Activated T-cell treated with anti-CD3 and anti-CD28 coated beads, Interleukin-2, amount 50 U/mL, for 24 hours (primary cell): ENCODE results near the gene ZNF366.

Experiments
- DNase-seq: peaks from one replicate; pipeline ENCODE4 v3.0.0-alpha.2; 2020
- H3K27ac Mint-ChIP-seq: 2 replicates; pipeline ENCODE4 v1.8.0; 2020; ENCODE audit warnings: mild to moderate bottlenecking, mixed read lengths
- H3K27me3 Mint-ChIP-seq: 2 replicates; pipeline ENCODE4 v1.8.0; 2020; ENCODE audit warnings: mixed read lengths
- H3K36me3 Mint-ChIP-seq: 2 replicates; pipeline ENCODE4 v1.8.0; 2020; ENCODE audit warnings: low read depth, mixed read lengths
- H3K4me1 Mint-ChIP-seq: 2 replicates; pipeline ENCODE4 v1.8.0; 2020; ENCODE audit warnings: low read depth, mixed read lengths
- H3K4me3 Mint-ChIP-seq: 2 replicates; pipeline ENCODE4 v1.8.0; 2020; ENCODE audit warnings: mild to moderate bottlenecking, moderate library complexity, mixed read lengths
- H3K9me3 Mint-ChIP-seq: 2 replicates; pipeline ENCODE4 v1.8.0; 2020; ENCODE audit warnings: mixed read lengths

ZNF366 gene

GRCh38 chr5:72537166-72537565, 30.0 kb upstream of the ZNF366 start:
- Mint-ChIP-seq H3K27me3 (peaks cover 19% of the 10 kb centered on the region), H3K4me3 (no peak overlapping the region), H3K27ac (no peak overlapping the region), H3K36me3 (no peaks in the 10 kb centered on the region), H3K4me1 (no peaks in the 10 kb centered on the region), H3K9me3 (peaks cover 9% of the 10 kb centered on the region)
- no peak for DNase-seq

- peaks cover 35% of the 10 kb centered on the region for H3K27me3 Mint-ChIP-seq
- H3K4me1 Mint-ChIP-seq, result no peaks in the 10 kb centered on the region
- no peak for DNase-seq
- H3K4me3 Mint-ChIP-seq, result no peak overlapping the region
- peaks cover 9% of the 10 kb centered on the region for H3K9me3 Mint-ChIP-seq
- H3K36me3 Mint-ChIP-seq, result no peaks in the 10 kb centered on the region
- no peak overlapping the region for H3K27ac Mint-ChIP-seq
These were observed 24.4 kb upstream of the ZNF366 start for GRCh38 chr5:72531496-72532190.

- Mint-ChIP-seq H3K27me3 (peaks cover 35% of the 10 kb centered on the region), H3K36me3 (no peaks in the 10 kb centered on the region), H3K4me1 (no peaks in the 10 kb centered on the region), H3K9me3 (peaks cover 9% of the 10 kb centered on the region), H3K4me3 (no peak overlapping the region), H3K27ac (no peak overlapping the region)
- DNase-seq, result no peak
These were observed 23.0 kb upstream of the ZNF366 start for GRCh38 chr5:72530196-72530595.

GRCh38 chr5:72529383-72529782, 22.2 kb upstream of the ZNF366 start:
- Mint-ChIP-seq H3K4me1 (no peaks in the 10 kb centered on the region), H3K9me3 (peaks cover 9% of the 10 kb centered on the region), H3K36me3 (no peaks in the 10 kb centered on the region)

GRCh38 chr5:72525816-72526215, 18.6 kb upstream of the ZNF366 start:
- no peak overlapping the region for H3K4me3 Mint-ChIP-seq
- H3K9me3 Mint-ChIP-seq, result no peaks in the 10 kb centered on the region
- no peaks in the 10 kb centered on the region for H3K36me3 Mint-ChIP-seq
- peaks cover 13% of the 10 kb centered on the region for H3K27me3 Mint-ChIP-seq
- no peak for DNase-seq
- no peaks in the 10 kb centered on the region for H3K4me1 Mint-ChIP-seq
- H3K27ac Mint-ChIP-seq, result no peak overlapping the region

More at GRCh38 chr5:72529383-72529782, 22.2 kb upstream of the ZNF366 start:
- DNase-seq, result no peak
- Mint-ChIP-seq H3K27me3 (peaks cover 32% of the 10 kb centered on the region), H3K27ac (no peak overlapping the region), H3K4me3 (no peak overlapping the region)

GRCh38 chr5:72523960-72524582, 16.9 kb upstream of the ZNF366 start:
- no peaks in the 10 kb centered on the region for H3K36me3 Mint-ChIP-seq
- no peak overlapping the region for H3K4me3 Mint-ChIP-seq
- no peak for DNase-seq
- no peaks in the 10 kb centered on the region for H3K4me1 Mint-ChIP-seq
- no peaks in the 10 kb centered on the region for H3K9me3 Mint-ChIP-seq
- H3K27ac Mint-ChIP-seq, result no peak overlapping the region
- H3K27me3 Mint-ChIP-seq, result no peaks in the 10 kb centered on the region

GRCh38 chr5:72522607-72523006, 15.4 kb upstream of the ZNF366 start:
- Mint-ChIP-seq H3K27me3 (peaks cover 3% of the 10 kb centered on the region), H3K4me1 (peaks cover 5% of the 10 kb centered on the region), H3K36me3 (no peaks in the 10 kb centered on the region), H3K9me3 (no peaks in the 10 kb centered on the region), H3K27ac (no peak overlapping the region), H3K4me3 (no peak overlapping the region)
- DNase-seq, result no peak

- H3K27me3 Mint-ChIP-seq, result peaks cover 10% of the 10 kb centered on the region
- no peaks in the 10 kb centered on the region for H3K36me3 Mint-ChIP-seq
- no peak overlapping the region for H3K4me3 Mint-ChIP-seq
- no peak for DNase-seq
- no peak overlapping the region for H3K27ac Mint-ChIP-seq
- no peaks in the 10 kb centered on the region for H3K9me3 Mint-ChIP-seq
- H3K4me1 Mint-ChIP-seq, result peaks cover 6% of the 10 kb centered on the region
These were observed 11.9 kb upstream of the ZNF366 start for GRCh38 chr5:72519111-72519510.

GRCh38 chr5:72518001-72518683, 10.9 kb upstream of the ZNF366 start:
- no peaks in the 10 kb centered on the region for H3K36me3 Mint-ChIP-seq
- DNase-seq, result no peak
- no peak overlapping the region for H3K4me3 Mint-ChIP-seq
- H3K27ac Mint-ChIP-seq, result no peak overlapping the region
- H3K27me3 Mint-ChIP-seq, result peaks cover 17% of the 10 kb centered on the region
- H3K4me1 Mint-ChIP-seq, result peaks cover 6% of the 10 kb centered on the region
- H3K9me3 Mint-ChIP-seq, result no peaks in the 10 kb centered on the region

GRCh38 chr5:72516916-72517315, 9.7 kb upstream of the ZNF366 start:
- no peaks in the 10 kb centered on the region for H3K9me3 Mint-ChIP-seq
- DNase-seq, result no peak
- no peak overlapping the region for H3K4me3 Mint-ChIP-seq
- no peaks in the 10 kb centered on the region for H3K36me3 Mint-ChIP-seq
- no peak overlapping the region for H3K27ac Mint-ChIP-seq
- peaks cover 6% of the 10 kb centered on the region for H3K4me1 Mint-ChIP-seq
- H3K27me3 Mint-ChIP-seq, result peaks cover 22% of the 10 kb centered on the region

- H3K27me3 Mint-ChIP-seq, result peaks cover 36% of the 10 kb centered on the region
- H3K4me1 Mint-ChIP-seq, result peaks cover 15% of the 10 kb centered on the region
- DNase-seq, result no peak
- H3K27ac Mint-ChIP-seq, result no peak overlapping the region
- H3K36me3 Mint-ChIP-seq, result no peaks in the 10 kb centered on the region
- H3K4me3 Mint-ChIP-seq, result no peak overlapping the region
- no peaks in the 10 kb centered on the region for H3K9me3 Mint-ChIP-seq
These were observed 8.0 kb upstream of the ZNF366 start for GRCh38 chr5:72515211-72515610.

GRCh38 chr5:72512593-72512860, 5.3 kb upstream of the ZNF366 start:
- Mint-ChIP-seq H3K27ac (no peak overlapping the region), H3K27me3 (peaks cover 56% of the 10 kb centered on the region), H3K4me3 (no peak overlapping the region), H3K9me3 (no peaks in the 10 kb centered on the region), H3K36me3 (no peaks in the 10 kb centered on the region), H3K4me1 (peaks cover 10% of the 10 kb centered on the region)
- no peak for DNase-seq

- DNase-seq, result no peak
- H3K4me1 Mint-ChIP-seq, result peaks cover 10% of the 10 kb centered on the region
- no peak overlapping the region for H3K27ac Mint-ChIP-seq
These were observed 4.8 kb upstream of the ZNF366 start for GRCh38 chr5:72511774-72512592.

GRCh38 chr5:72511366-72511765, 4.2 kb upstream of the ZNF366 start:
- Mint-ChIP-seq H3K9me3 (no peaks in the 10 kb centered on the region), H3K27me3 (peaks cover 63% of the 10 kb centered on the region), H3K4me1 (peaks cover 10% of the 10 kb centered on the region), H3K4me3 (no peak overlapping the region), H3K27ac (no peak overlapping the region), H3K36me3 (no peaks in the 10 kb centered on the region)
- no peak for DNase-seq

More at GRCh38 chr5:72511774-72512592, 4.8 kb upstream of the ZNF366 start:
- Mint-ChIP-seq H3K4me3 (no peak overlapping the region), H3K9me3 (no peaks in the 10 kb centered on the region), H3K27me3 (peaks cover 59% of the 10 kb centered on the region), H3K36me3 (no peaks in the 10 kb centered on the region)
